HG02870 (cell line): ENCODE data around the gene COPS2.
"Not testable (repeated sequence)": the region's sequence is repeated elsewhere in the genome, so short reads cannot be mapped to it uniquely, and the experiment has no call there.

Source experiments
- ATAC-seq: cut with Tn5 transposase; IDR thresholded peaks from one replicate; pipeline ENCODE4 v1.9.1; 2021; ENCODE audit warnings: mild to moderate bottlenecking, moderate library complexity; ENCODE audit not compliant: unreplicated experiment

Gene COPS2

GRCh38 chr15:49110158-49110944 lies 45.0 kb downstream of the COPS2 start:
- no peak for ATAC-seq

- ATAC-seq, result no peak
These were observed 52.4 kb downstream of the COPS2 start for GRCh38 chr15:49103002-49103401.

GRCh38 chr15:49101536-49101935 lies 53.9 kb downstream of the COPS2 start:
- no peak for ATAC-seq

GRCh38 chr15:49096090-49096750 lies 59.2 kb downstream of the COPS2 start:
- no peak for ATAC-seq

GRCh38 chr15:49094923-49095322 lies 60.5 kb downstream of the COPS2 start:
- ATAC-seq, result no peak

GRCh38 chr15:49093252-49094105 lies 61.9 kb downstream of the COPS2 start:
- ATAC-seq, result no peak

- ATAC-seq, result no peak
These were observed 66.4 kb downstream of the COPS2 start for GRCh38 chr15:49088996-49089395.

- no peak for ATAC-seq
These were observed 69.5 kb downstream of the COPS2 start for GRCh38 chr15:49085696-49086459.

GRCh38 chr15:49084285-49084570 lies 71.2 kb downstream of the COPS2 start:
- no peak for ATAC-seq

GRCh38 chr15:49083401-49084284 lies 71.8 kb downstream of the COPS2 start:
- ATAC-seq, result no peak

GRCh38 chr15:49082960-49083359 lies 72.4 kb downstream of the COPS2 start:
- no peak for ATAC-seq

- ATAC-seq, result no peak
These were observed 75.9 kb downstream of the COPS2 start for GRCh38 chr15:49079340-49080039.

- ATAC-seq, result no peak
These were observed 79.5 kb downstream of the COPS2 start for GRCh38 chr15:49075881-49076280.

GRCh38 chr15:49074589-49075287 lies 80.7 kb downstream of the COPS2 start:
- ATAC-seq, result not testable (repeated sequence)
